Measurements from ENCODE around the gene SH3RF3.

SH3RF3 gene

GRCh38 chr2:109293663-109294062 is 164.7 kb downstream of the SH3RF3 start:
- no peak for DNase-seq (ENCODE audit: low read depth)
- no peak for TF ChIP-seq CTCF (IDR thresholded peaks at IDR 0.05; ENCODE audit: low read length, missing control alignments)
- no peak overlapping the region for H3K4me3 ChIP-seq (replicated peaks; ENCODE audit: low read depth, low read length)

- no peak for TF ChIP-seq CTCF (IDR thresholded peaks at IDR 0.05; ENCODE audit: low read length, missing control alignments)
- no peak for DNase-seq (ENCODE audit: low read depth)
Measured at GRCh38 chr2:109294523-109294922, 165.5 kb downstream of the SH3RF3 start.

GRCh38 chr2:109295070-109295780 is 166.2 kb downstream of the SH3RF3 start:
- H3K4me3 ChIP-seq (replicated peaks; ENCODE audit: low read depth, low read length) = no peak overlapping the region
- no peak for TF ChIP-seq CTCF (IDR thresholded peaks at IDR 0.05; ENCODE audit: low read length, missing control alignments)
- no peak for DNase-seq (ENCODE audit: low read depth)

More at GRCh38 chr2:109294523-109294922, 165.5 kb downstream of the SH3RF3 start:
- H3K4me3 ChIP-seq (replicated peaks; ENCODE audit: low read depth, low read length) = no peak overlapping the region

GRCh38 chr2:109295781-109296117 is 166.7 kb downstream of the SH3RF3 start:
- no peak overlapping the region for H3K4me3 ChIP-seq (replicated peaks; ENCODE audit: low read depth, low read length)
- no peak for TF ChIP-seq CTCF (IDR thresholded peaks at IDR 0.05; ENCODE audit: low read length, missing control alignments)
- no peak for DNase-seq (ENCODE audit: low read depth)

GRCh38 chr2:109297566-109298490 is 168.8 kb downstream of the SH3RF3 start:
- TF ChIP-seq CTCF (IDR thresholded peaks at IDR 0.05; ENCODE audit: low read length, missing control alignments) = no peak
- DNase-seq (ENCODE audit: low read depth) = no peak
- no peak overlapping the region for H3K4me3 ChIP-seq (replicated peaks; ENCODE audit: low read depth, low read length)

- TF ChIP-seq CTCF (IDR thresholded peaks at IDR 0.05; ENCODE audit: low read length, missing control alignments) = no peak
Measured at GRCh38 chr2:109298851-109299250, 169.8 kb downstream of the SH3RF3 start.

More at GRCh38 chr2:109298851-109299250, 169.8 kb downstream of the SH3RF3 start:
- no peak for DNase-seq (ENCODE audit: low read depth)
- H3K4me3 ChIP-seq (replicated peaks; ENCODE audit: low read depth, low read length) = no peak overlapping the region
